Stimulated activated CD8-positive, alpha-beta memory T cell treated with anti-CD3 and anti-CD28 coated beads, Interleukin-15, amount 100 ng/mL, for 48 hours (primary cell): ENCODE results near the gene SLC8A3.

Source experiments
- DNase-seq, 2 donors: peaks; one replicate each; pipeline ENCODE4 v3.0.0-alpha.2; 2020; ENCODE audit warnings: low read depth in 2 of 2

SLC8A3 gene

DNA sequence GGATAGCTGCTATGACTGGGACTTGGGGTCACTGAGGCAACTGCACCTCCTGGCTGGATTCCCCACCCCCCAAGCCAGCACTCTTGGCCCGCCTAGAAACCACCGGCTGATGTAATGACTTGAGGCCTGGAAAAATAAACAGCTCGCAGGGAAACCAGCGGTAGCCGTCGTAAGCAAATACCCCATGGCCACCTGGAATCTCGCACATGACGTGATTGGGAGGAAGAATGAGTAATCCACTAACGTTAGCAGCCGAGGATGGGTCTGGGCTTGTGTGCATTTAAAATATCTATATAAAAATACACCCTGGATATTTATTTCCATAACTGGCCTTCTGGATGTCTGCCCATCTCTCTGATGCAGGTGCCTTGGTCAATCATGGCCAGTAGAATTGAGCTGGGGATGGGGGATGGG is 189.5 kb downstream of the SLC8A3 start:
- no peak for DNase-seq

DNA sequence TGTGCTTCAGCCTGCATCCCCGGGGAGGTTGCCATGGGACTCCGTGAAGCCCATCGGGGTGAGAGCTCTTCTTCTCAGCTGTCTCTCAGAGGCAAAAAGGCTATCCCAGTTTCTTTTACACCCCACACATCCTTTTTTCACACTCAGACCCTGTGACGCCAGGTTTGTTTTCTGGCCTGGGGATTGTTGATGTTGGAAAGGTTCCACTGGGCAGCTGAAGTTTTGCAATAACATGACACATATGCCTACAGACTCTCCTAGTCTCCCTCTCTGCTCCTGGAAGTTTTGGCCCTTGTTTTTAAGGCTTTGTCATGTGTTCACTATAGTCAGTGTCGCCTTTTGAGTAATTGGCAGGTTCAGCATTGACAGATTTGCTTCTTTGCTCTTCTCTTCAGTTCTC is 190.9 kb downstream of the SLC8A3 start:
- no peak for DNase-seq

GRCh38 chr14:69996216-69996615 is 192.5 kb downstream of the SLC8A3 start:
- DNase-seq = no peak
